CD8-positive, alpha-beta memory T cell (primary cell): Measurements from ENCODE around the gene LHPP. TPM values are rescaled to one million over a fixed set of nuclear protein-coding genes. Genes with fewer than 3 reads are reported as not detected.

Source experiments
- polyA plus RNA-seq: library from polyadenylated mRNA; unstranded; fragments of 300-500 nt; fragmentation: Illumina TruSeq; gene quantifications from one replicate; pipeline ENCODE4 v1.2.3, GENCODE V29; 2021
- total RNA-seq, 2 experiments: library from RNA; stranded (reverse); gene quantifications; one replicate each; pipeline ENCODE4 v1.2.3, GENCODE V29; 2021

LHPP gene
- total and polyA plus RNA-seq, 3 experiments from 2014 or later: 5.2 to 19.1 (median 6.3) TPM

Other genes with a start within 250 kb of the LHPP start
- gene OAT, start 42.9 kb upstream of the LHPP start, total RNA-seq: 10 to 100 TPM; 44.1 to 46.8 TPM
- gene OAT, start 42.9 kb upstream of the LHPP start, polyA plus RNA-seq: 69.5 TPM
- gene NKX1-2, start 11.8 kb upstream of the LHPP start, total RNA-seq: not detected
- not detected for gene NKX1-2, start 11.8 kb upstream of the LHPP start, polyA plus RNA-seq